GM18868 (cell line): ENCODE data around the gene WWOX.
"Not testable (repeated sequence)": the region's sequence is repeated elsewhere in the genome, so short reads cannot be mapped to it uniquely, and the experiment has no call there.

Experiments
- ATAC-seq: cut with Tn5 transposase; IDR thresholded peaks from one replicate; pipeline ENCODE4 v1.9.1; 2021; ENCODE audit warnings: mild to moderate bottlenecking, moderate library complexity; ENCODE audit not compliant: unreplicated experiment

The WWOX gene

GRCh38 chr16:79202977-79203376, 1103.5 kb downstream of the WWOX start:
- ATAC-seq = no peak

DNA sequence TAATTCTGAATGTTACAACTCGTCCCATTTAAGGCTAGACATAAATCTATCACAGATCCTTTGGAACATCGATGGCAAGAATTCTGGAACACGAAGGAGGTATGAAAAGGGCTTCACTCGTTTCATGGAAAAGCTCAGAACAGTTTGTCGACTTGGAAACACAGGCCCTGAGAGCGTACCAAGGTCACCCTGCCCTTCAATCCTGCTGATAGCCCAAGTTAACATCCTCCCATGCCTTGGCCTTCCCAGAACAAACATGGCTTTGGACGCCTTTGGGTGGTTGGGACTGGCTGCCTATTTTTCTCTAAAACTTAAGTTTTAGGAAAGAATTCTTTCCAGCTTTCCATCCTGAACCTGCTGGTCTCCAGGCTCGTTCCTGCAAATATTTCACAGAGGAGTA, 1105.0 kb downstream of the WWOX start:
- ATAC-seq = no peak

DNA sequence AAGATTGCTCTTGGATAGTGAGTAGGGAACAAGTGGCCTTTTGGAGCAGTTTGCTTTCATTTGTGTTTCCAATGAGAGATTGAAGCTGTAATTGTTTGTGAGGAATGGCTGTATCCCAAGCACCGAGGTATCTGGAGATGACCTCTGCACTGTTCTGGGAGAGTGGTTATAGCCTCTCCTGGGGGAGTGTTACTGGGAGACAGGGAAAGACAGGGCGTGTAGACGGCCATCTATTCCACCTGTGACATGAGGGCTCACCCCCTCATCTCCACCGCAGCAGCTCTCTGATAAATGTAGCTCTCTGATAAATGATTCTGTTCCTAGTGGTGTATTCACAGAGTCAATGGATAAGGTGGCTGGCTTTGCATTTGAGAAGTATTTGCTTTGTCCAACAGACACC, 1107.4 kb downstream of the WWOX start:
- ATAC-seq = no peak

GRCh38 chr16:79209308-79209707, 1109.9 kb downstream of the WWOX start:
- ATAC-seq = no peak

DNA sequence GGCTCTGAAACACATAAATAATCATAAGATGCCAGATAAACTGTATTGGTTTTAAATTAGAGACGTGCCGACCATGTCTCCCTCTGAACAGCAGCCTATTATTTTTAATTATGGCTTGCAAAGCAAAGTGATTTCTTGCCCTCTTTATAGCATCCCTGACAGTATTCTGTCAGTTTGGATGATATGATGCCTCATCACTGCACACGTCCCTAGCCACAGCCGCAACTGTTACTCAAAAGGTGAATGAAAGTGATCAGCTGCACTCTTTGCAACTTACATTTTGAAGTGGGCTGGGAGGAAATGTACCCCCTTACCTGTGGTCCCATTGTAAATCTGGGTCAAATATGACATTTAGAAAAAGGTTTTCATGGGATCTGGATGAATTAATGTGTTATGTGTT, 1111.2 kb downstream of the WWOX start:
- no peak for ATAC-seq

DNA sequence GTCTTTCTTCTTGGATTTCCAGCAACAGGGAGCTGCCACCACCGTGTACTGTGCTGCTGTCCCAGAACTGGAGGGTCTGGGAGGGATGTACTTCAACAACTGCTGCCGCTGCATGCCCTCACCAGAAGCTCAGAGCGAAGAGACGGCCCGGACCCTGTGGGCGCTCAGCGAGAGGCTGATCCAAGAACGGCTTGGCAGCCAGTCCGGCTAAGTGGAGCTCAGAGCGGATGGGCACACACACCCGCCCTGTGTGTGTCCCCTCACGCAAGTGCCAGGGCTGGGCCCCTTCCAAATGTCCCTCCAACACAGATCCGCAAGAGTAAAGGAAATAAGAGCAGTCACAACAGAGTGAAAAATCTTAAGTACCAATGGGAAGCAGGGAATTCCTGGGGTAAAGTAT, 1112.1 kb downstream of the WWOX start:
- no peak for ATAC-seq

DNA sequence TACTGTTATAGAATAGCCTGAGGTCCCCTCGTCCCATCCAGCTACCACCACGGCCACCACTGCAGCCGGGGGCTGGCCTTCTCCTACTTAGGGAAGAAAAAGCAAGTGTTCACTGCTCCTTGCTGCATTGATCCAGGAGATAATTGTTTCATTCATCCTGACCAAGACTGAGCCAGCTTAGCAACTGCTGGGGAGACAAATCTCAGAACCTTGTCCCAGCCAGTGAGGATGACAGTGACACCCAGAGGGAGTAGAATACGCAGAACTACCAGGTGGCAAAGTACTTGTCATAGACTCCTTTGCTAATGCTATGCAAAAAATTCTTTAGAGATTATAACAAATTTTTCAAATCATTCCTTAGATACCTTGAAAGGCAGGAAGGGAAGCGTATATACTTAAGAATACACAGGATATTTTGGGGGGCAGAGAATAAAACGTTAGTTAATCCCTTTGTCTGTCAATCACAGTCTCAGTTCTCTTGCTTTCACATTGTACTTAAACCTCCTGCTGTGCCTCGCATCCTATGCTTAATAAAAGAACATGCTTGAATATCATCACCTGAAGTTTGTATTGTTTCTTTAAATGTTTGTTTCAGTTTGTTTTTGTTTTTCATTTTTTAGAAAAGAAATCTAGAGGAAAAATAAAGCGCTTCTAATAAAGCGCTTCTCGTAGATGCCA, 1112.8 kb downstream of the WWOX start:
- ATAC-seq = no peak

- ATAC-seq = no peak
Measured at GRCh38 chr16:79213214-79213613, 1113.8 kb downstream of the WWOX start.

- no peak for ATAC-seq
Measured at GRCh38 chr16:79215289-79215688, 1115.8 kb downstream of the WWOX start.

GRCh38 chr16:79217375-79218011, 1118.0 kb downstream of the WWOX start:
- peak; percentile 77 for ATAC-seq

DNA sequence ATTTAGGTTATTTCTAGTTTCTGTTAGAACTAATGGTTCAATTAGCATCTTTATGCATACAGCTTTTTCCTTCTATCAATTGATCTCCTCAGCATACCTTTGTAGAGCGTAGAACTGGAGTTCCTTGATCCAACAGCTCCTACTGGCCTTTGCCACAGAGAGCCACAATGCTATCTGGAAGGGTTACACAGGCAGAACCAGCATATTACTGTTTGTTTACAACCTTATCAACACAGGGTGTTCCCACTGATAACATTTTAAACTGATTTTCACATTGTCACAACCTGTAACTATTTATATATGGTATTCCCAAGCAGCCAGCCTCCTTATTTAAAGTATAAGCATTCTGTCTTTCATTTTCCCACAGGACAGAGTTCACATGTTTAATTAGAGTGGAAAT, 1118.9 kb downstream of the WWOX start:
- no peak for ATAC-seq

DNA sequence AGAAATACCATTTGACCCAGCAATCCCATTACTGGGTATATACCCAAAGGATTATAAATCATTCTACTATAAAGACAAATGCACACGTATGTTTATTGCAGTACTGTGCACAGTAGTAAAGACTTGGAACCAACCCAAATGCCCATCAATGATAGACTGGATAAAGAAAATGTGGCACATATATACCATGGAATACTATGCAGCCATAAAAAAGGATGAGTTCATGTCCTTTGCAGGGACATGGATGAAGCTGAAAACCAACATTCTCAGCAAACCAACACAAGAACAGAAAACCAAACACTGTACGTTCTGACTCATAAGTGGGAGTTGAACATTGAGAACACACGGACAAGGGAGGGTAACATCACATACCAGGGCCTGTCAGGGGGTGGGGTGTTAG, 1126.5 kb downstream of the WWOX start:
- ATAC-seq = not testable (repeated sequence)

GRCh38 chr16:79229361-79229760, 1129.9 kb downstream of the WWOX start:
- ATAC-seq = no peak

- ATAC-seq = not testable (repeated sequence)
Measured at GRCh38 chr16:79245700-79246099, 1146.2 kb downstream of the WWOX start.

DNA sequence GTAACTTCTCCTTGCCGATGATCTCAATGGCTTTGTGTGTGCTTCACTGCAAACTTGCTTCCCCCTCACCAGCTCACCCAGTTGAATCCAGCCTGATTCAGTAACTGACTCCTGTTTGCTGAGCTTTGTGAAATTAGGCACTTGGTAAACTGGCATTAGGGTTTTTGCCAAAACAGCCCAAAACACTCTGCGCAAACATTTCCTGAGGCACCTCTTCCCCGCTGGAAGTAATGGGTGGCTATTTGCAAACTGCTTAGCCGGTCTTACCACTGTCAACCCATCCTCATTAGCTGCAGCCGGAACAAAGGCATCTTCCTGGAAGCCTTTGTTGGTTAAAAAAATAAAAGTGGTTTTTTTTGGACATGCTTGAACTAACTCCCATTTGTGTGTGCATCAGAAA, 1147.9 kb downstream of the WWOX start:
- ATAC-seq = no peak

- ATAC-seq = no peak
Measured at GRCh38 chr16:79248351-79248750, 1148.9 kb downstream of the WWOX start.

DNA sequence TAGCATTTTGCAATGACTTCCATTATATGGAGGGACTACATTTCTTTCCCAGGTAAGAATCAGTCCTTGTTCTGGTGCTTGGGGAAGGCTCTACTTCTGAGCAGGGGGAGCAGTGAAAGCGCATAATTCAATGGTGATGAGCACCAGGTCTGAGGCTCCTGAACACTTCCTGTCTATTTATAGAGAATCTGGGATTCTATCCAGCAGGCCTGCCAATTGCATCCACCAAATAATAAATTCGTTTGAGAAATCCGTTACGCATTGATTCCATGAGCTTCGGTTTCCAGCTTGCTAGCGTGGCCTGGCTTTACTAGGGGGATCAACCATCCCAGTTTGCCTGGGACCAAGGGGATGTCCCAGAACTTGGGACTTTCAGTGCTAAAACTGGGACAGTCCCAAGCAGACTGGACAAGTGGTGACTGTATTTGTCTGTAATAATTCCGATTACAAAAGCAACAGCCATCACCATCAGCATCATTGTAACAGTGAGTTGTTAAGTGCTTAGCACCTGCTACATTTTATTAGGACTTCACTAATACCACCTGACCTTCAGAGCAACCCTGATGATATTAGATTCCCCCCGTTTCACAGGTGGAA, 1151.1 kb downstream of the WWOX start:
- ATAC-seq = no peak

DNA sequence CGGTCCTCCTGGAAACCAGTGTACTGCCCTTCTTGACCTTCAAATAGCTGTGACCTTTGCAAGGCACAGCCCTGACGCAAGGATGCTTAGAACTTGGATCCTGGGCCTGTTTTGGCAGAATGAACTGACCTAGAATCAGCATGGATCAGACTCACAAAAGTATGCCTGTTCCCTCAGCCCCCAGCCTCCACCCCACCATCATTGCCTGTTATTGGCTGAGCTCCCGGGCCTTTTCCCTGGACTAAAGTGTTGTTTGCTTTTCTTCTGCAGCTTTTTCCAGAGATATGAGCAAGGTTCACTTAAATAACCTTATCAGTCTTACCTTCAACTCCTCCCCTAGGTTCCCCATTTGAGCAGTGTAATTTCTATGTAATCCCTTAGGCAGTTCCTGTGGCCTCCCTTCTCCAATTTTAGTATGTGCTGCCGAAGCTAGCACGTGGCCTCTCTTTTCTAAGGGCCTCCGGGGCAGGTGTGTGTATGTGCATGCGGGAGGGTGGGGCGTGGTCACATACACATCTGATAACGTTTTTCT, 1153.7 kb downstream of the WWOX start:
- no peak for ATAC-seq

GRCh38 chr16:79257953-79258490, 1158.6 kb downstream of the WWOX start:
- no peak for ATAC-seq

- ATAC-seq = not testable (repeated sequence)
Measured at GRCh38 chr16:79260890-79261289, 1161.4 kb downstream of the WWOX start.

DNA sequence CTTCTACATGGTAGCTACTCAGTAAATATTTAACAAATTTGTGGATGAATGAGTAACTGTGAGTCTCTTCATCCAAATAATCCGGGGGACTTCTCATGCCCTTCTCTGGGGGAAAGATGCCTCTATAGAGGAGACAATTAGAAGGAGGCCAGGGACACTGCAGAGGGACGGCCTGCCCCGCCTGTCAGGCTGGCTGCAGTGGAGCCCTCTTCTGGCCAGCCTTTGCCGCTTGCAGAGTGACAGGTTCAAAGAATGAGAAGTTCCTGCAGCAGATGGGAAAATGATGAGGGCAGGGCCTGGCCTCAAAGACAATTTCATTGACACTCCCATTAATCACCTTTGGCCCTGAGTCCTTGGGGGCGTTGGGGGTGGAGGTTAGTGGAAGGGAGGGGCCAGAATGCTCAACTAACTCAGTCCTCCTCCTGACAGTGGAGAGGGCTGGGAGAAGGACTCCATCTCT, 1162.1 kb downstream of the WWOX start:
- ATAC-seq = peak; percentile 43
